HG02642 (cell line): ENCODE measurements around the gene USF2.

Source experiments
- ATAC-seq: cut with Tn5 transposase; IDR thresholded peaks from one replicate; pipeline ENCODE4 v1.9.1; 2021; ENCODE audit warnings: mild to moderate bottlenecking; ENCODE audit not compliant: unreplicated experiment, poor library complexity

USF2 gene

DNA sequence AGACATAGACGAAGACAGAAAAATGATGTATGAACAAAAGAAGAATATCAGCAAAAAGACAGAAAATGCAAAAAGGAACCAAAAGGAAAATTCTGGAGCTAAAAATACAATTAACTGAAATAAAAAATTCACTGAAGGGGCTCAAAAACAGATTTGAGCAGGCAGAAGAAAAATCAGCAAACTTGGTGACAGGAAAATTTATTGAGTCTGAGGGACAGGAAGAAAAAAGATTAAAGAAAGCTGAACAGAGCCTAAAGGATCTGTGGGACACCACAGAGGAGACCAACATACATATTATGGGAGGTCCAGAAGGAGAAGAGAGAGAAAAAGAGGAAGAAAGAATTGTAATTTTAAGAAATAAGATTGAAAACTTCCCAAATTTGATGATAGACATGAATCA lies 27.3 kb upstream of the USF2 start:
- no peak for ATAC-seq

DNA sequence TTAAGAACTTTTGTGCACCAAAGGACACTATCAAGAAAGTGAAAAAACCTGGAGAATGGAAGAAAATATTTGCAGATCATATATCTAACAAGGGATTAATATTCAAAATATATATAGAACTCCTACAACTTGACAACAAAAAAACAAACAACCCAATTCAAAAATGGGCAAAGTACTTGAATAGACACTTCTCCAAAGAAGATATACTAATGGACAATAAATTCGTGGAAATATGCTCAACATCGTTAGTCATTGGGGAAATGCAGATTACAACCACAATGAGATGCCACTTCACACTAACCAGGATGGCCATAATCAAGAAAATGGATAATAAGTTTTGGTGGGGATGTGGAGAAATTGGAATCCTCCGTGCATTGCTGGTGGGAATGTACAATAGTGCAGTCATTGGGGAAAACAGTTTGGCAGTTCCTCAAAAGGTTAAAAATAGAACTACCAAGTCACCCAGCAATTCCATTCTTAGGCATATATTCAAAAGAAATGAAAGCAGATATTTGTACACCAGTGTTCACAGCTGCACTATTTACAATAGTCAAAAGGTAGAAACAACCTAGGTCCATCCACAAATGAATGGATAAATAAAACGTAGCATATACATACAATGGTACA lies 22.2 kb upstream of the USF2 start:
- ATAC-seq = no peak

DNA sequence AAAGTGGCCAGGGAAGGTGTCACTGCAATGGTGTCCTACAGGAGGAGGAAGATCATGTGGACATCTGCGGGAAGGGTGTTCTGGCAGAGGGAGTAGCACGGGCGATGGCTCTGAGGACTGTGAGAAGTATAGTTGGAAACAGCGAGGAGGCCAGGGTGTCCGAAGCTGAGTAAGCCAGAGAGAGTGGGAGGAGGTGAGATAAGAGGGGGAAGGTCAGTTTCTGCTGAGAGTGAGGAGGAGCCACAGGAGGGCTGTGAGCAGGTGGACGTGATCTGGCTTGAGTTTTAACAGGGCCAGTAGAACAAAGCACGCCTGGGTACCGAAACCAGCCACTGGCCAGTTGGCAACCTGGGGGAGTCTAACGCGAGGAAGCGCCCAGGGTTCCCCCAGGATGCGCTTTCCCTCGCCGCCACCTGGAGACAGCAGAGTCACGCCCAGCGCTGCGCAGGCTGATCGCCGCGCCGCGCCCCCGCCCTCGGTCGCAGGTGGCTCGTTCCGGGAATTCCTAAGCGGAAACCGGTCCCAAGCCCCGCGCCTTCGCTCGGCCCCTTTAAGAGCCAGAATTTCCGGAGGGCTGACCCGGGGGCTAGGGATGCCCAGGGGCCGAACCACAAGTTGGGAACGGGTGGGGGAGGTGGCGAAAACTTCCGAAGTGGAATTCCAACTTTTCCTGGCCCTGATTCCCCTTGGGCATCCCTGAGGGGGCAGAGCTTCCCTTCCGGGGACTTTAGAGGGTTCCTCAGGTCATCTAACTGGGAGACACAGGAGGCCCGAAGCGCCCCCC lies 21.0 kb upstream of the USF2 start:
- ATAC-seq = peak; percentile 47

GRCh38 chr19:35248310-35249145 lies 20.2 kb upstream of the USF2 start, which contains the start of gene LSR:
Gene LSR (plus strand): TSS chr19:35249002. CDS start chr19:35249023, 21 bp downstream.
- ATAC-seq = peak; percentile 81

DNA sequence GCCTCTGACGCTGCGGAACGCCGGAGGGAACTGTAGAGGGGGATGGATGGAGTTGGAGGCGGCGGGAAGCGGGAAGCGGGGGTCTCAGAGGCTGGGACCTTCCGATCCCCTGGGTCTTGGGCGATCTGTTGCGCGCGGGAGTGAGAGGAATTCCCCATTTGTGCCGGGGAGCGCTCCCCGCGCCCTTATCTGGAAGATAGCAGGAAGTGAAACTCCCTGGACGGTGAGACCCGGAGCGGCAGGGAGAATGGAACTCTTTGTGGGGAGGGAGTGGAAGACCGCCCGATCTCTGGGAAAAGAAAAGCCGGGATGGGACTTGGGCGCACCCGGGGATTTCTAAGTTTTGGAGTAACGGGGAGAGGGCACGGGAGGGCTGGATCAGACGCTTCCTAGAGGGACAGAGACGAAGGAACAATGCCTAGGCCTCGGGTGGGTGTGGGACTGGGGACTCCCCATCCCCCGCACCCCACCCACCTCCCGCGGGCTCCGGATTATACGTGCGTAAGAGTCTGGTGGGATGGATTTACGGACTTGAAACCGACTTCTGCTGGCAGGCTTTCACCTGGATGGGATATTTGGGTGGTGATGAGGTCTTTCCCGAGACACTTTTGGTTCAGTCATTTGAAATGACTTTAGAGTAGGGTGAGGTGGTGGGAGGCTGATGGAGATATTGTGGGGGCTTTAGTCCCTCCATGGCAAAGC lies 19.5 kb upstream of the USF2 start:
- ATAC-seq = no peak

- no peak for ATAC-seq
Measured at GRCh38 chr19:35249848-35250711, 18.7 kb upstream of the USF2 start.

- ATAC-seq = no peak
Measured at GRCh38 chr19:35251456-35251855, 17.3 kb upstream of the USF2 start.

- ATAC-seq = no peak
Measured at GRCh38 chr19:35253316-35254286, 15.2 kb upstream of the USF2 start.

DNA sequence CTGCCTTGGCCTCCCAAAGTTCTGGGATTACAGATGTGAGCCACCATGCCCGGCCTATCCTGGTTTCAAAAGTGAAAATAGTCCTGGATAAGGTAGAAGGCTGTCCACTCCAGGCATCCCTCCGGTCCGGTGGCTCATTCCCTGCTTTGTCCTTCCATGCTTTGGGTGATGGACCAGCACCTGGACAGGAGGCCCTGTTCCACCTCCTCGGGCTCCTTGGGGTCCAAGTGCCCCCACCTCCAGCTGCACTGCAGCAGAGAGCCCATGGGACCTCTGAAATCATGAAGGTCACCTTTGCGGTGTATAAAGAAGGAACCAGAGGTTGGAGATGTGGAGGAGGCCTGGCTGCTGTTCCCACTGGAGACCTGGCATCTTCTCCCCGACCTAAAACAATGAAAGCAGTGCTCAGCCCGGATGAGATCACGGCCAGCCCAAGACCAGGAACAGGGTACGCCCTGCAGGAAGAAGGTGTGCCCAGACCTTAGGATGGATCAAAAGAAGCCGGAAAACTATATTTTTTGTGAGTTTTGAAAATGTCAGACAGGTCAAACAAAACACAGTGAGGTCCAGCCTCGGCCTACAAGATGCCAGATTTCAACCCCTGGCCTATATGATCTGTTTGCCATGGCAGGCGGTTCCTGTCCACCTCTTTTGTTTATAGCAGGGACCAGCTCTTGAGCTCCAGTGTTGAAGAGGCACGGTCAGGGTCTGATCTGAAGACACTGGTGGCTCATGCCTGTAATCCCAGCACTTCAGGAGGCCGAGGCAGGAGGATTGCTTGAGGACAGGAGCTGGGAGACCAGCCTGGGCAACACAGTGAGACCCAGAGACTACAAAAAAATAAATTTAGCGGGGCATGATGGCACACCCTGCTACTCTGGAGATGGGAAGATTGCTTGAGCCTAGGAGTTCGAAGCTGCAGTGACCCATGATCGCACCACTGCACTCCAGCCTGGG lies 14.1 kb upstream of the USF2 start:
- no peak for ATAC-seq

GRCh38 chr19:35256566-35256965 lies 12.2 kb upstream of the USF2 start:
- no peak for ATAC-seq

DNA sequence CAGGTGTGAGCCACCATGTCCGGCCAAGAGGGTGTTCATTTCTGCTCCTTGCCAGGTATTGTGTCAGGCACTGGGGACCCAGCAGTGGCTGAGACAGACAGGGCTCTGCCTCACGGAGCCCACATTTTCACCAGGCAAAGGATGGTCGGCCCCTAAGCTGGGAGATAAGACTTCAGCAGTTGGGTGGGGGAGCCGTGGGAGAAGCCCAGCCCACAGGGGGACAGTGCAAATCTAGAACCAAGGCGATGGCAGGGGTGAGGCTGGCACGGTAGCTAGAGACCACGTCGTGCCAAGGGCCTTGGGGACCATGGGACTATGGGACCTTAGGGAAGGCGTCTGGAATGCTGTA lies 11.7 kb upstream of the USF2 start:
- no peak for ATAC-seq

GRCh38 chr19:35260694-35261304 lies 8.0 kb upstream of the USF2 start:
- no peak for ATAC-seq

DNA sequence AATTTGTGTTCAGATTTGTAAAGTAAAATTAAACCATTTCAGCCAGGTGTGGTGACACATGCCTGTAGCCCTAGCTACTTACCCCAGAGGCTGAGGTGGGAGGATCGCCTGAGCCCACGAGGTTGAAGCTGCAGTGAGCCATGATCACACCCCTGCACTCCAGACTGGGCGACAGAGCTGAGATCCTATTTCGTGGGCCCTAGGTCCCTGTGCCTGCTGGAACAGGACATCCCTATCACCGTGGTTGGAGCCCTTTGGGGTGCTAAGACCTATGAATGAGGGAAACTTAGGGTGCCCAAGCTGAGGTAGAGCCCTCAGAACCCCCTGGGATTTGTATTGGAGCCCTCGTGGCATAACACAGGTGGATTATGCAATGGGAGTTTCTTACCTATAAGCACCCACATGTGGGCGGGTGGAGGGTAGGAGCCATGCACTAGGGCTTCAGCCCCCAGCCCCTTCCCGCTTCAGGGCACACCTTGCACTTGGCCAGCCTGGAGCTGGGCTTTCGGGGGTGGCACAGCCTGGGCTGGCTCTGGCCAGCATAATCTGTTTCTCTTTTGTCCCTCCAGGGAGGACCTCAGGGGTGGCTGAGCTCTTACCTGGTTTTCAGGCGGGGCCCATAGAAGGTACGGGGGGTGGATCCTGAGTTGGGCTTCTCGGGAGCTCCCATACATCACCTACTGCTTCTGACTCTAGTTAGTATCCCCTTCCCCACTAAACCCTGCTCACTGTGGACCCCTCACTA lies 7.2 kb upstream of the USF2 start:
- no peak for ATAC-seq

- no peak for ATAC-seq
Measured at GRCh38 chr19:35262101-35262761, 6.5 kb upstream of the USF2 start.

- no peak for ATAC-seq
Measured at GRCh38 chr19:35264268-35265125, 4.3 kb upstream of the USF2 start.
